H9 (cell line): ENCODE results near the gene ERO1B. TPM values are rescaled to one million over a fixed set of nuclear protein-coding genes. Genes with fewer than 3 reads are reported as not detected.

Experiments
- DNase-seq: peaks from one replicate; pipeline ENCODE4 v3.0.0-alpha.2; 2017
- H2AFZ ChIP-seq: one replicate; pipeline ENCODE4 v1.6.1; 2013; ENCODE audit warnings: mild to moderate bottlenecking, low read length, control low read depth, moderate library complexity
- H2AK5ac ChIP-seq: 2 replicates; pipeline ENCODE4 v1.6.1; 2013; ENCODE audit warnings: low read length, control low read depth, mixed read lengths; ENCODE audit not compliant: insufficient read length
- H2BK120ac ChIP-seq: one replicate; pipeline ENCODE4 v1.6.1; 2013; ENCODE audit warnings: low read depth, mild to moderate bottlenecking, low read length, control low read depth, inconsistent platforms; ENCODE audit not compliant: poor library complexity, severe bottlenecking
- H2BK12ac ChIP-seq: 2 replicates; pipeline ENCODE4 v1.6.1; 2013; ENCODE audit warnings: low read length, control low read depth, mixed read lengths, low read depth; ENCODE audit not compliant: insufficient read length
- H2BK15ac ChIP-seq: 2 replicates; pipeline ENCODE4 v1.6.1; 2013; ENCODE audit warnings: low read depth, low read length, control low read depth
- H2BK20ac ChIP-seq: one replicate; pipeline ENCODE4 v1.6.1; 2013; ENCODE audit warnings: low read depth, mild to moderate bottlenecking, low read length, control low read depth, inconsistent platforms; ENCODE audit not compliant: poor library complexity, severe bottlenecking
- H2BK5ac ChIP-seq: 2 replicates; pipeline ENCODE4 v1.6.1; 2013; ENCODE audit warnings: low read length, control low read depth, mixed read lengths; ENCODE audit not compliant: insufficient read length
- H3K14ac ChIP-seq: 2 replicates; pipeline ENCODE4 v1.6.1; 2013; ENCODE audit warnings: low read length, control low read depth; ENCODE audit not compliant: insufficient read depth
- H3K18ac ChIP-seq: 2 replicates; pipeline ENCODE4 v1.6.1; 2013; ENCODE audit warnings: low read depth, mild to moderate bottlenecking, mixed read lengths, low read length, control low read depth; ENCODE audit not compliant: insufficient read length
- H3K23ac ChIP-seq: 2 replicates; pipeline ENCODE4 v1.6.1; 2013; ENCODE audit warnings: low read length, control low read depth, mixed read lengths, low read depth; ENCODE audit not compliant: insufficient read length
- H3K23me2 ChIP-seq: 2 replicates; pipeline ENCODE4 v1.6.1; 2013; ENCODE audit warnings: low read depth, mild to moderate bottlenecking, mixed read lengths, low read length, control low read depth; ENCODE audit not compliant: insufficient read length, poor library complexity, severe bottlenecking
- H3K27ac ChIP-seq: 2 replicates; pipeline ENCODE4 v1.5.1; 2013; ENCODE audit warnings: low read length, control low read depth, mixed read lengths, low read depth; ENCODE audit not compliant: insufficient read length
- H3K27me3 ChIP-seq: 2 replicates; pipeline ENCODE4 v1.6.1; 2013; ENCODE audit warnings: low read length, control low read depth, inconsistent platforms; ENCODE audit not compliant: insufficient read depth
- H3K4ac ChIP-seq: 2 replicates; pipeline ENCODE4 v1.6.1; 2013; ENCODE audit warnings: low read depth, mild to moderate bottlenecking, control low read depth, inconsistent platforms, low read length, moderate library complexity
- H3K4me1 ChIP-seq: 2 replicates; pipeline ENCODE4 v1.6.1; 2013; ENCODE audit warnings: low read length, control low read depth, inconsistent platforms; ENCODE audit not compliant: insufficient read depth
- H3K4me2 ChIP-seq: 2 replicates; pipeline ENCODE4 v1.6.1; 2013; ENCODE audit warnings: low read length, control low read depth, mixed read lengths; ENCODE audit not compliant: insufficient read length, insufficient read depth
- H3K56ac ChIP-seq: 2 replicates; pipeline ENCODE4 v1.6.1; 2013; ENCODE audit warnings: low read depth, mild to moderate bottlenecking, mixed read lengths, low read length, control low read depth; ENCODE audit not compliant: insufficient read length
- H3K79me1 ChIP-seq: 2 replicates; pipeline ENCODE4 v1.6.1; 2013; ENCODE audit warnings: low read depth, mild to moderate bottlenecking, moderate library complexity, low read length, control low read depth, inconsistent platforms; ENCODE audit not compliant: insufficient read depth, poor library complexity, severe bottlenecking
- H3K79me2 ChIP-seq: 2 replicates; pipeline ENCODE4 v1.6.1; 2013; ENCODE audit warnings: low read length, control low read depth, inconsistent platforms; ENCODE audit not compliant: insufficient read depth
- H3K9ac ChIP-seq: 2 replicates; pipeline ENCODE4 v1.6.1; 2013; ENCODE audit warnings: low read length, control low read depth, mixed read lengths; ENCODE audit not compliant: insufficient read length; ENCODE audit errors: extremely low read depth
- H3K9me3 ChIP-seq: one replicate; pipeline ENCODE4 v1.6.1; 2013; ENCODE audit warnings: low read depth, low read length, inconsistent platforms; ENCODE audit not compliant: control insufficient read depth
- H3T11ph ChIP-seq: one replicate; pipeline ENCODE4 v1.6.1; 2013; ENCODE audit warnings: mild to moderate bottlenecking, low read length, control low read depth, inconsistent platforms
- H4K20me1 ChIP-seq: one replicate; pipeline ENCODE4 v1.6.1; 2013; ENCODE audit not compliant: control insufficient read depth, insufficient read length, insufficient read depth
- H4K5ac ChIP-seq: 2 replicates; pipeline ENCODE4 v1.6.1; 2013; ENCODE audit warnings: low read depth, mild to moderate bottlenecking, mixed read lengths, low read length, control low read depth; ENCODE audit not compliant: insufficient read length
- H4K8ac ChIP-seq: replicated peaks from 2 replicates; pipeline ENCODE4 v1.6.1; 2013; ENCODE audit warnings: low read length, control low read depth, mixed read lengths, low read depth; ENCODE audit not compliant: insufficient read length
- H4K91ac ChIP-seq: 2 replicates; pipeline ENCODE4 v1.6.1; 2013; ENCODE audit warnings: low read depth, mild to moderate bottlenecking, moderate library complexity, mixed read lengths, low read length, control low read depth; ENCODE audit not compliant: insufficient read length
- H3K27ac Mint-ChIP-seq, 3 experiments: 2 replicates in 2 of 3; 3 replicates in 1 of 3; pipeline ENCODE4 v1.8.0; 2020 to 2021; ENCODE audit warnings: mixed read lengths in 3 of 3, mild to moderate bottlenecking in 1 of 3, moderate library complexity in 1 of 3
- H3K27me3 Mint-ChIP-seq: 2 replicates; pipeline ENCODE4 v1.8.0; 2021; ENCODE audit warnings: low read depth, mild to moderate bottlenecking, moderate library complexity, mixed read lengths
- H3K36me3 Mint-ChIP-seq, 3 experiments: 2 replicates in 2 of 3; 3 replicates in 1 of 3; pipeline ENCODE4 v1.8.0; 2020 to 2021; ENCODE audit warnings: low read depth in 3 of 3, mixed read lengths in 3 of 3; ENCODE audit not compliant: insufficient read depth in 1 of 3
- H3K4me1 Mint-ChIP-seq, 2 experiments: 2 replicates each; pipeline ENCODE4 v1.8.0; 2020; ENCODE audit warnings: mixed read lengths in 2 of 2
- H3K4me3 Mint-ChIP-seq, 2 experiments: 2 replicates in 1 of 2; 3 replicates in 1 of 2; pipeline ENCODE4 v1.8.0; 2020 to 2021; ENCODE audit warnings: mild to moderate bottlenecking in 2 of 2, mixed read lengths in 2 of 2, moderate library complexity in 1 of 2
- H3K9me3 Mint-ChIP-seq, 2 experiments: 2 replicates in 1 of 2; 3 replicates in 1 of 2; pipeline ENCODE4 v1.8.0; 2020; ENCODE audit warnings: mild to moderate bottlenecking in 2 of 2, mixed read lengths in 2 of 2, moderate library complexity in 1 of 2
- WGBS: extraction: QIAGEN DNeasy Blood & Tissue Kit; methylation state at CpG from one replicate; pipeline ENCODE4 v1.1.7; 2013; ENCODE audit warnings: missing lambda C conversion rate, low lambda C conversion rate, mixed read lengths; ENCODE audit not compliant: insufficient read length; ENCODE audit errors: extremely low coverage; 5-methylcytosine and 5-hydroxymethylcytosine counted together
- total RNA-seq: library from RNA; stranded (reverse); gene quantifications from 2 replicates; pipeline ENCODE4 v1.2.1, GENCODE V29; 2021
- TF ChIP-seq, protein P1 (sequence below): fragments of 200-600 bp; sonication (generic); conservative IDR thresholded peaks from 3 replicates; pipeline ENCODE4 v1.8.0; 2021; ENCODE audit warnings: antibody characterized with exemption, mild to moderate bottlenecking

Gene ERO1B
- total RNA-seq, 1 experiment from 2014 or later = 1.5 TPM

DNA sequence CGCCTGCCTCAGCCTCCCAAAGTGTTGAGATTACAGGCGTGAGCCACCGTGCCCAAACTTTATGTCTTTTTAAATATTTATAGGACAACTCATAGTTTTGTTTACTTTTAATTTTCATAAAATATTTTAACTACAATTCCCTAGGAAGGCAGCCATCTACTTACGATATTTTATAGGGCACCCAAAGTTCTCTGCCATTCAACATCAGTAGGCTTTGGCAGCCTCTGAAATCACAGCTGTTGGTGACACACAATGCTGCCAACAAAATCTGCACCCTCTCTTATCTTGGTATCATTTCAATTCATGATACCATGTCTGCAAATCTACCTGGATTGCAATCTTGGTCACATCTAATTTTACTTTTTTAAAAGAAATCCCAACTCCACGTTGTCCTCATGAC, 27.1 kb upstream of the ERO1B start:
- H2AK5ac ChIP-seq = no peak overlapping the region
- no peaks in the 10 kb centered on the region for H3K23me2 ChIP-seq
- H2BK5ac ChIP-seq = no peak overlapping the region
- H3K27ac ChIP-seq = no peak overlapping the region
- H3K4ac ChIP-seq = no peak overlapping the region
- no peak overlapping the region for H4K91ac ChIP-seq
- Mint-ChIP-seq H3K4me1 (peaks cover 5 to 6% of the 10 kb centered on the region in 2 experiments), H3K27ac (no peak overlapping the region), H3K9me3 (no peaks in the 10 kb centered on the region), H3K27me3 (no peaks in the 10 kb centered on the region), H3K4me3 (no peak overlapping the region), H3K36me3 (no peaks in the 10 kb centered on the region)
- H3K79me2 ChIP-seq = no peaks in the 10 kb centered on the region
- H3K4me1 ChIP-seq = no peaks in the 10 kb centered on the region
- no peak overlapping the region for H2AFZ ChIP-seq
- H3K18ac ChIP-seq = no peak overlapping the region
- H4K5ac ChIP-seq = no peak overlapping the region
- H3K27me3 ChIP-seq = no peaks in the 10 kb centered on the region
- no peaks in the 10 kb centered on the region for H4K20me1 ChIP-seq
- no peaks in the 10 kb centered on the region for H3K9me3 ChIP-seq
- no peak overlapping the region for H2BK15ac ChIP-seq
- no peak overlapping the region for H3K56ac ChIP-seq
- no peak overlapping the region for H3K9ac ChIP-seq
- no peak overlapping the region for H2BK120ac ChIP-seq
- H3K79me1 ChIP-seq = no peaks in the 10 kb centered on the region
- no peak overlapping the region for H3K23ac ChIP-seq
- H2BK12ac ChIP-seq = no peak overlapping the region
- no peak overlapping the region for H3K4me2 ChIP-seq
- H2BK20ac ChIP-seq = no peak overlapping the region
- DNase-seq = no peak
- H3K14ac ChIP-seq = no peak overlapping the region
- no peak overlapping the region for H3T11ph ChIP-seq
- TF ChIP-seq, protein P1, sequence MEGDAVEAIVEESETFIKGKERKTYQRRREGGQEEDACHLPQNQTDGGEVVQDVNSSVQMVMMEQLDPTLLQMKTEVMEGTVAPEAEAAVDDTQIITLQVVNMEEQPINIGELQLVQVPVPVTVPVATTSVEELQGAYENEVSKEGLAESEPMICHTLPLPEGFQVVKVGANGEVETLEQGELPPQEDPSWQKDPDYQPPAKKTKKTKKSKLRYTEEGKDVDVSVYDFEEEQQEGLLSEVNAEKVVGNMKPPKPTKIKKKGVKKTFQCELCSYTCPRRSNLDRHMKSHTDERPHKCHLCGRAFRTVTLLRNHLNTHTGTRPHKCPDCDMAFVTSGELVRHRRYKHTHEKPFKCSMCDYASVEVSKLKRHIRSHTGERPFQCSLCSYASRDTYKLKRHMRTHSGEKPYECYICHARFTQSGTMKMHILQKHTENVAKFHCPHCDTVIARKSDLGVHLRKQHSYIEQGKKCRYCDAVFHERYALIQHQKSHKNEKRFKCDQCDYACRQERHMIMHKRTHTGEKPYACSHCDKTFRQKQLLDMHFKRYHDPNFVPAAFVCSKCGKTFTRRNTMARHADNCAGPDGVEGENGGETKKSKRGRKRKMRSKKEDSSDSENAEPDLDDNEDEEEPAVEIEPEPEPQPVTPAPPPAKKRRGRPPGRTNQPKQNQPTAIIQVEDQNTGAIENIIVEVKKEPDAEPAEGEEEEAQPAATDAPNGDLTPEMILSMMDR = no peak
- WGBS = no CpG with 5 or more reads among the region's 5 CpGs
- H4K8ac ChIP-seq = no peak overlapping the region
